Activated CD4-positive, alpha-beta T cell treated with anti-CD3 and anti-CD28 coated beads for 36 hours (primary cell): ENCODE measurements around the gene PPARG. TPM values are rescaled to one million over a fixed set of nuclear protein-coding genes. Genes with fewer than 3 reads are reported as not detected.
A peak's percentile ranks its signal among the peaks of the same experiment; 100 is the strongest.
"Not testable (repeated sequence)": the region's sequence is repeated elsewhere in the genome, so short reads cannot be mapped to it uniquely, and the experiment has no call there.

Source experiments
- ATAC-seq: fragments of 200-7000 bp; cut with Tn5 transposase; one replicate; pipeline ENCODE4 v1.10.0; 2021; ENCODE audit warnings: mild to moderate bottlenecking, moderate library complexity
- CTCF ChIA-PET: fragments of 350-600 bp; sonication (Branson Sonifier 250); formaldehyde crosslinking; loops from one replicate; lab custom pipeline; 2021; ENCODE audit warnings: antibody characterized with exemption; lab: Charles Lee
- POLR2A ChIA-PET: fragments of 350-600 bp; sonication (Branson Sonifier 250); formaldehyde crosslinking; loops from one replicate; lab custom pipeline; 2021; ENCODE audit warnings: antibody characterized with exemption, inconsistent platforms; lab: Charles Lee
- DNase-seq: peaks from one replicate; pipeline ENCODE4 v3.0.0-alpha.2; 2020
- H3K27ac Mint-ChIP-seq: one replicate; pipeline ENCODE4 v1.8.0; 2021; ENCODE audit warnings: mixed read lengths
- H3K27me3 Mint-ChIP-seq: one replicate; pipeline ENCODE4 v1.8.0; 2021; ENCODE audit warnings: mixed read lengths
- H3K36me3 Mint-ChIP-seq: one replicate; pipeline ENCODE4 v1.8.0; 2021; ENCODE audit warnings: low read depth, mixed read lengths
- H3K4me1 Mint-ChIP-seq: one replicate; pipeline ENCODE4 v1.8.0; 2021; ENCODE audit warnings: mixed read lengths
- H3K4me3 Mint-ChIP-seq: one replicate; pipeline ENCODE4 v1.8.0; 2021; ENCODE audit warnings: mild to moderate bottlenecking, moderate library complexity, mixed read lengths
- H3K9me3 Mint-ChIP-seq: one replicate; pipeline ENCODE4 v1.8.0; 2021; ENCODE audit warnings: low read depth, mixed read lengths
- intact Hi-C, 2 experiments: fragments of 100-400 bp; cut with DNase I in 1 of 2; cut with micrococcal nuclease in 1 of 2; formaldehyde crosslinking; loops; one replicate each; pipeline versions ENCODE4 v1.14.2 to v1.15.1; 2022 to 2024; cut with DNase I, micrococcal nuclease
- total RNA-seq, 2 experiments: library from RNA; stranded (reverse); gene quantifications; one replicate each; pipeline ENCODE4 v1.2.3, GENCODE V29; 2021

Gene PPARG
- total RNA-seq, 2 experiments from 2014 or later, result 1.1 TPM

GRCh38 chr3:12478326-12478725 lies 189.5 kb downstream of the PPARG start:
- ATAC-seq, result no peak
- H3K4me1 Mint-ChIP-seq, result peaks cover 13% of the 10 kb centered on the region
- ChIA-PET POLR2A (no interaction called here), CTCF (interaction anchor here (0.6 to 6.5 kb wide), 4 partner anchors 270 to 343 kb away, joined by 3 to 141 read pairs (median 10); no protein-coding TSS in a partner anchor)
- H3K4me3 Mint-ChIP-seq, result no peak overlapping the region
- intact Hi-C loops, result no loop called here
- no peak for DNase-seq
- H3K27ac Mint-ChIP-seq, result no peak overlapping the region
- no peaks in the 10 kb centered on the region for H3K9me3 Mint-ChIP-seq
- no peaks in the 10 kb centered on the region for H3K36me3 Mint-ChIP-seq
- H3K27me3 Mint-ChIP-seq, result no peaks in the 10 kb centered on the region

GRCh38 chr3:12479198-12479597 lies 190.3 kb downstream of the PPARG start:
- ATAC-seq, H3K9me3 Mint-ChIP-seq, H3K36me3 Mint-ChIP-seq, H3K4me3 Mint-ChIP-seq, H3K27ac Mint-ChIP-seq, H3K27me3 Mint-ChIP-seq, intact Hi-C loops, DNase-seq: not testable (repeated sequence)
- CTCF ChIA-PET, result interaction anchor here (0.6 to 6.5 kb wide), 27 partner anchors 9 to 354 kb away, joined by 3 to 141 read pairs (median 4); no protein-coding TSS in a partner anchor
- H3K4me1 Mint-ChIP-seq, result peaks cover 17% of the 10 kb centered on the region
- POLR2A ChIA-PET, result interaction anchor here (0.7 kb wide), 1 partner anchor 87 kb away, joined by 7 read pairs; no protein-coding TSS in a partner anchor

- ChIA-PET CTCF (interaction anchor here (0.6 to 6.5 kb wide), 34 partner anchors 9 to 693 kb away, joined by 3 to 141 read pairs (median 4); no protein-coding TSS in a partner anchor), POLR2A (interaction anchor here (0.7 kb wide), 1 partner anchor 88 kb away, joined by 7 read pairs; no protein-coding TSS in a partner anchor)
- DNase-seq (peak; percentile 44), ATAC-seq (peak; percentile 33)
- H3K27me3 Mint-ChIP-seq, result no peaks in the 10 kb centered on the region
- intact Hi-C loops, result loop anchor here (1.0 to 10.0 kb wide), 4 partner anchors 193 to 475 kb away; partner anchors contain the start of genes PPARG (in 1 of the 2) and SYN2 (in 1 of the 2)
- no peaks in the 10 kb centered on the region for H3K9me3 Mint-ChIP-seq
- peaks cover 18% of the 10 kb centered on the region for H3K4me1 Mint-ChIP-seq
- no peaks in the 10 kb centered on the region for H3K36me3 Mint-ChIP-seq
- no peak overlapping the region for H3K4me3 Mint-ChIP-seq
- no peak overlapping the region for H3K27ac Mint-ChIP-seq
These were observed 191.1 kb downstream of the PPARG start for GRCh38 chr3:12479919-12480427.

- Mint-ChIP-seq H3K27ac (peak overlapping the region; percentile 97), H3K4me3 (peak overlapping the region; percentile 96), H3K36me3 (peaks cover 12% of the 10 kb centered on the region), H3K4me1 (peaks cover 41% of the 10 kb centered on the region), H3K27me3 (no peaks in the 10 kb centered on the region), H3K9me3 (no peaks in the 10 kb centered on the region)
- DNase-seq (no peak), ATAC-seq (no peak)
- intact Hi-C loops, result loop anchor here in 1 of 2 experiments (5.0 to 10.0 kb wide), 2 partner anchors 196 to 479 kb away; partner anchors contain the start of genes PPARG and SYN2
- POLR2A ChIA-PET, result interaction anchor here (0.5 to 0.6 kb wide), 2 partner anchors 51 to 69 kb away, joined by 3 to 9 read pairs; no protein-coding TSS in a partner anchor
- CTCF ChIA-PET, result interaction anchor here (0.9 to 5.0 kb wide), 8 partner anchors 10 to 348 kb away, joined by 3 to 32 read pairs (median 4); no protein-coding TSS in a partner anchor
These were observed 194.5 kb downstream of the PPARG start for GRCh38 chr3:12483410-12483809.

DNA sequence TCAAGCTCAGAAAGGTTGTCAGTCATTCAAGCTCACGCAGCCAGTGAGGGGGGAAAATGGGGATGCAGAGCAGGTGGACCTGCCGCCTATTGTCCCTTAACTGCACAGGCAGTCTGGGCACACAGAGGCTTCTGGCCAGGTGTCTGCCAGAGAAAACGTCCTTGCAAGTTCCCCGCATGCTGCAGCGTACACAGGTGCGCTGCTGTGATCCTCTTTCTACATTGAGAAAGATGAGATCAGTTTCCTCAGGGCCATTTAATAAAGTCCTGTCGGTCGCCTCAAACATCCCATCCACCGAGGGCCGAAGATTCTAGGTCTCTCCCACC lies 195.0 kb downstream of the PPARG start:
- Mint-ChIP-seq H3K4me1 (peaks cover 42% of the 10 kb centered on the region), H3K27me3 (no peaks in the 10 kb centered on the region), H3K27ac (peak overlapping the region; percentile 97), H3K36me3 (peaks cover 12% of the 10 kb centered on the region), H3K9me3 (no peaks in the 10 kb centered on the region), H3K4me3 (peak overlapping the region; percentile 96)
- CTCF ChIA-PET, result interaction anchor here (0.7 to 5.0 kb wide), 9 partner anchors 10 to 1214 kb away, joined by 3 to 32 read pairs (median 3); no protein-coding TSS in a partner anchor
- POLR2A ChIA-PET, result interaction anchor here (0.5 to 0.9 kb wide), 4 partner anchors 52 to 371 kb away, joined by 3 to 9 read pairs (median 4); no protein-coding TSS in a partner anchor
- no peak for ATAC-seq
- DNase-seq, result no peak
- intact Hi-C loops, result loop anchor here (1.0 to 10.0 kb wide), 10 partner anchors 13 to 764 kb away; partner anchors contain the start of genes MKRN2 (in 2 of the 2), PPARG (in 1 of the 2), RAF1 (in 1 of the 2) and RPL32 (in 1 of the 2)

Other genes with a start within 250 kb of the PPARG start
- under 1 TPM; 0.11 to 0.34 TPM for gene TIMP4, start 130.2 kb upstream of the PPARG start, total RNA-seq
- 10 to 100 TPM; 17.8 to 19.4 TPM for gene TSEN2, start 195.4 kb downstream of the PPARG start, total RNA-seq